Memory B cell (primary cell): Measurements from ENCODE around the gene ZNHIT1.

Experiments
- ATAC-seq: fragments of 150-1000 bp; cut with Tn5 transposase; 2 replicates; pipeline ENCODE4 v1.10.0; 2021; ENCODE audit warnings: low read depth, mild to moderate bottlenecking, moderate library complexity
- DNase-seq, 2 donors: peaks; one replicate each; pipeline ENCODE4 v3.0.0; 2022; ENCODE audit warnings: low spot score in 2 of 2
- H3K27ac Mint-ChIP-seq: one replicate; pipeline ENCODE4 v1.8.0; 2022; ENCODE audit warnings: mild to moderate bottlenecking, moderate library complexity, mixed read lengths
- H3K27me3 Mint-ChIP-seq: one replicate; pipeline ENCODE4 v1.8.0; 2022; ENCODE audit warnings: mixed read lengths
- H3K36me3 Mint-ChIP-seq: one replicate; pipeline ENCODE4 v1.8.0; 2022; ENCODE audit warnings: mild to moderate bottlenecking, mixed read lengths
- H3K4me1 Mint-ChIP-seq: one replicate; pipeline ENCODE4 v1.8.0; 2022; ENCODE audit warnings: mixed read lengths
- H3K4me3 Mint-ChIP-seq: one replicate; pipeline ENCODE4 v1.8.0; 2022; ENCODE audit warnings: mild to moderate bottlenecking, moderate library complexity, mixed read lengths
- H3K9me3 Mint-ChIP-seq: one replicate; pipeline ENCODE4 v1.8.0; 2022; ENCODE audit warnings: mixed read lengths

ZNHIT1 gene

GRCh38 chr7:101218236-101219125 is 516 bp downstream of the ZNHIT1 start:
- H3K36me3 Mint-ChIP-seq: peaks cover 15% of the 10 kb centered on the region
- H3K27ac Mint-ChIP-seq: peak overlapping the region; percentile 93
- no peaks in the 10 kb centered on the region for H3K27me3 Mint-ChIP-seq
- no peak for DNase-seq
- H3K4me3 Mint-ChIP-seq: peak overlapping the region; percentile 96
- H3K4me1 Mint-ChIP-seq: peaks cover 23% of the 10 kb centered on the region
- H3K9me3 Mint-ChIP-seq: no peaks in the 10 kb centered on the region
- ATAC-seq: no peak

GRCh38 chr7:101220295-101220694 is 2.3 kb downstream of the ZNHIT1 start:
- Mint-ChIP-seq H3K27me3 (no peaks in the 10 kb centered on the region), H3K4me3 (no peak overlapping the region), H3K36me3 (peaks cover 18% of the 10 kb centered on the region), H3K27ac (no peak overlapping the region), H3K9me3 (no peaks in the 10 kb centered on the region), H3K4me1 (peaks cover 23% of the 10 kb centered on the region)
- no peak for DNase-seq
- no peak for ATAC-seq

- ATAC-seq (no peak), DNase-seq (no peak)
- no peak overlapping the region for H3K4me3 Mint-ChIP-seq
- H3K27ac Mint-ChIP-seq: no peak overlapping the region
- H3K9me3 Mint-ChIP-seq: no peaks in the 10 kb centered on the region
- H3K27me3 Mint-ChIP-seq: no peaks in the 10 kb centered on the region
- peaks cover 17% of the 10 kb centered on the region for H3K36me3 Mint-ChIP-seq
- peaks cover 17% of the 10 kb centered on the region for H3K4me1 Mint-ChIP-seq
Measured at GRCh38 chr7:101222275-101222830, 4.4 kb downstream of the ZNHIT1 start.

GRCh38 chr7:101223528-101223927 is 5.6 kb downstream of the ZNHIT1 start:
- no peak for ATAC-seq
- Mint-ChIP-seq H3K36me3 (peaks cover 18% of the 10 kb centered on the region), H3K27me3 (no peaks in the 10 kb centered on the region), H3K4me3 (no peak overlapping the region), H3K4me1 (peaks cover 15% of the 10 kb centered on the region), H3K27ac (no peak overlapping the region), H3K9me3 (no peaks in the 10 kb centered on the region)
- DNase-seq: no peak

GRCh38 chr7:101225650-101226049 is 7.7 kb downstream of the ZNHIT1 start:
- DNase-seq (no peak), ATAC-seq (no peak)
- H3K4me3 Mint-ChIP-seq: no peak overlapping the region
- H3K27me3 Mint-ChIP-seq: no peaks in the 10 kb centered on the region
- no peak overlapping the region for H3K27ac Mint-ChIP-seq
- H3K9me3 Mint-ChIP-seq: no peaks in the 10 kb centered on the region
- peaks cover 8% of the 10 kb centered on the region for H3K4me1 Mint-ChIP-seq
- peaks cover 20% of the 10 kb centered on the region for H3K36me3 Mint-ChIP-seq

GRCh38 chr7:101226721-101227120 is 8.8 kb downstream of the ZNHIT1 start:
- Mint-ChIP-seq H3K9me3 (no peaks in the 10 kb centered on the region), H3K27me3 (no peaks in the 10 kb centered on the region), H3K4me3 (no peak overlapping the region), H3K36me3 (peaks cover 20% of the 10 kb centered on the region), H3K27ac (no peak overlapping the region), H3K4me1 (peaks cover 6% of the 10 kb centered on the region)
- no peak for ATAC-seq
- DNase-seq: no peak

- ATAC-seq (no peak), DNase-seq (no peak)
- Mint-ChIP-seq H3K4me1 (peaks cover 2% of the 10 kb centered on the region), H3K36me3 (peaks cover 6% of the 10 kb centered on the region), H3K27ac (no peak overlapping the region), H3K4me3 (no peak overlapping the region), H3K27me3 (no peaks in the 10 kb centered on the region), H3K9me3 (no peaks in the 10 kb centered on the region)
Measured at GRCh38 chr7:101231644-101232043, 13.7 kb downstream of the ZNHIT1 start.

- H3K4me1 Mint-ChIP-seq: peaks cover 2% of the 10 kb centered on the region
- no peak overlapping the region for H3K4me3 Mint-ChIP-seq
- ATAC-seq (no peak), DNase-seq (no peak)
- H3K36me3 Mint-ChIP-seq: peaks cover 6% of the 10 kb centered on the region
- H3K27ac Mint-ChIP-seq: no peak overlapping the region
- no peaks in the 10 kb centered on the region for H3K9me3 Mint-ChIP-seq
- H3K27me3 Mint-ChIP-seq: no peaks in the 10 kb centered on the region
Measured at GRCh38 chr7:101232141-101232850, 14.3 kb downstream of the ZNHIT1 start.

- ATAC-seq (no peak), DNase-seq (no peak)
Measured at GRCh38 chr7:101233907-101234547, 16.1 kb downstream of the ZNHIT1 start.

GRCh38 chr7:101234636-101235035 is 16.7 kb downstream of the ZNHIT1 start:
- no peak for ATAC-seq
- H3K27ac Mint-ChIP-seq: no peak overlapping the region
- DNase-seq: no peak
- H3K27me3 Mint-ChIP-seq: no peaks in the 10 kb centered on the region
- no peaks in the 10 kb centered on the region for H3K9me3 Mint-ChIP-seq
- peaks cover 2% of the 10 kb centered on the region for H3K4me1 Mint-ChIP-seq
- peaks cover 10% of the 10 kb centered on the region for H3K36me3 Mint-ChIP-seq
- no peak overlapping the region for H3K4me3 Mint-ChIP-seq

More at GRCh38 chr7:101233907-101234547, 16.1 kb downstream of the ZNHIT1 start:
- no peak overlapping the region for H3K27ac Mint-ChIP-seq
- peaks cover 2% of the 10 kb centered on the region for H3K4me1 Mint-ChIP-seq
- H3K36me3 Mint-ChIP-seq: peaks cover 10% of the 10 kb centered on the region
- H3K27me3 Mint-ChIP-seq: no peaks in the 10 kb centered on the region
- H3K9me3 Mint-ChIP-seq: no peaks in the 10 kb centered on the region
- no peak overlapping the region for H3K4me3 Mint-ChIP-seq

- H3K4me3 Mint-ChIP-seq: no peak overlapping the region
- H3K27me3 Mint-ChIP-seq: no peaks in the 10 kb centered on the region
- peaks cover 2% of the 10 kb centered on the region for H3K4me1 Mint-ChIP-seq
- ATAC-seq (no peak), DNase-seq (no peak)
- peaks cover 10% of the 10 kb centered on the region for H3K36me3 Mint-ChIP-seq
- no peak overlapping the region for H3K27ac Mint-ChIP-seq
- no peaks in the 10 kb centered on the region for H3K9me3 Mint-ChIP-seq
Measured at GRCh38 chr7:101235050-101235449, 17.1 kb downstream of the ZNHIT1 start.

- Mint-ChIP-seq H3K4me3 (no peak overlapping the region), H3K27me3 (no peaks in the 10 kb centered on the region), H3K4me1 (peaks cover 2% of the 10 kb centered on the region), H3K36me3 (peaks cover 10% of the 10 kb centered on the region), H3K27ac (no peak overlapping the region), H3K9me3 (no peaks in the 10 kb centered on the region)
- no peak for ATAC-seq
- no peak for DNase-seq
Measured at GRCh38 chr7:101235522-101235921, 17.6 kb downstream of the ZNHIT1 start.

GRCh38 chr7:101236292-101236835 is 18.4 kb downstream of the ZNHIT1 start:
- Mint-ChIP-seq H3K27ac (no peak overlapping the region), H3K4me1 (no peaks in the 10 kb centered on the region), H3K9me3 (no peaks in the 10 kb centered on the region), H3K36me3 (peaks cover 10% of the 10 kb centered on the region), H3K27me3 (no peaks in the 10 kb centered on the region), H3K4me3 (no peak overlapping the region)
- DNase-seq (no peak), ATAC-seq (no peak)
